Common myeloid progenitor, CD34-positive (primary cell): Measurements from ENCODE around the gene BTC.

ENCODE experiments used
- CTCF ChIA-PET: fragments of 350-600 bp; sonication (Branson Sonifier 250); formaldehyde crosslinking; loops from one replicate; lab custom pipeline; 2021; ENCODE audit warnings: antibody characterized with exemption; lab: Charles Lee
- POLR2A ChIA-PET: fragments of 350-600 bp; sonication (Branson Sonifier 250); formaldehyde crosslinking; loops from one replicate; lab custom pipeline; 2021; ENCODE audit warnings: antibody characterized with exemption; lab: Charles Lee
- DNase-seq, 3 donors: peaks; one replicate each; pipeline versions ENCODE4 v3.0.0 to v3.0.0-alpha.2; 2013
- H3K27ac ChIP-seq, 2 experiments: 1 replicate in 1 of 2; 2 replicates in 1 of 2; pipeline ENCODE4 v1.7.0; 2013; ENCODE audit warnings: inconsistent platforms in 2 of 2, low read length in 2 of 2, mild to moderate bottlenecking in 2 of 2, low read depth in 1 of 2, moderate library complexity in 1 of 2; ENCODE audit not compliant: severe bottlenecking in 2 of 2, insufficient read depth in 1 of 2, poor library complexity in 1 of 2
- H3K27me3 ChIP-seq, 5 experiments: replicated peaks in 2 of 5; 1 replicate in 3 of 5; 2 replicates in 2 of 5; pipeline versions ENCODE4 v1.6.1 to v1.7.0; 2013; ENCODE audit warnings: low read length in 4 of 5, mild to moderate bottlenecking in 2 of 5, moderate library complexity in 2 of 5, inconsistent platforms in 1 of 5; ENCODE audit not compliant: insufficient read depth in 5 of 5, control insufficient read depth in 4 of 5
- H3K36me3 ChIP-seq, 4 experiments: 1 replicate in 2 of 4; 2 replicates in 2 of 4; pipeline versions ENCODE4 v1.6.1 to v1.7.0; 2013; ENCODE audit warnings: low read length in 3 of 4, control low read depth in 1 of 4, mild to moderate bottlenecking in 1 of 4; ENCODE audit not compliant: control insufficient read depth in 4 of 4, insufficient read depth in 4 of 4
- H3K4me1 ChIP-seq, 4 experiments: 1 replicate in 3 of 4; 2 replicates in 1 of 4; pipeline versions ENCODE4 v1.6.1 to v1.7.1; 2013; ENCODE audit warnings: low read length in 3 of 4, mild to moderate bottlenecking in 3 of 4, control low read depth in 1 of 4, inconsistent platforms in 1 of 4, moderate library complexity in 1 of 4; ENCODE audit not compliant: control insufficient read depth in 4 of 4, insufficient read depth in 4 of 4; ENCODE audit errors: control extremely low read depth in 1 of 4
- H3K4me3 ChIP-seq, 7 experiments: 1 replicate in 4 of 7; 2 replicates in 3 of 7; pipeline versions ENCODE4 v1.5.1 to v1.7.0; 2013; ENCODE audit warnings: mild to moderate bottlenecking in 7 of 7, low read length in 6 of 7, moderate library complexity in 6 of 7, inconsistent platforms in 2 of 7, low read depth in 2 of 7, control low read depth in 1 of 7; ENCODE audit not compliant: insufficient read depth in 4 of 7, control insufficient read depth in 1 of 7; ENCODE audit errors: extremely low read depth in 1 of 7
- H3K9me3 ChIP-seq, 5 experiments: 1 replicate in 4 of 5; 2 replicates in 1 of 5; pipeline versions ENCODE4 v1.6.1 to v1.7.1; 2013; ENCODE audit warnings: low read length in 4 of 5, mild to moderate bottlenecking in 2 of 5, inconsistent platforms in 1 of 5, low read depth in 1 of 5, moderate library complexity in 1 of 5; ENCODE audit not compliant: control insufficient read depth in 4 of 5, insufficient read depth in 2 of 5; ENCODE audit errors: control extremely low read depth in 1 of 5
- WGBS: methylation state at CpG from one replicate; pipeline ENCODE4 v1.1.5; 2013; ENCODE audit not compliant: insufficient coverage; 5-methylcytosine and 5-hydroxymethylcytosine counted together

BTC gene

DNA sequence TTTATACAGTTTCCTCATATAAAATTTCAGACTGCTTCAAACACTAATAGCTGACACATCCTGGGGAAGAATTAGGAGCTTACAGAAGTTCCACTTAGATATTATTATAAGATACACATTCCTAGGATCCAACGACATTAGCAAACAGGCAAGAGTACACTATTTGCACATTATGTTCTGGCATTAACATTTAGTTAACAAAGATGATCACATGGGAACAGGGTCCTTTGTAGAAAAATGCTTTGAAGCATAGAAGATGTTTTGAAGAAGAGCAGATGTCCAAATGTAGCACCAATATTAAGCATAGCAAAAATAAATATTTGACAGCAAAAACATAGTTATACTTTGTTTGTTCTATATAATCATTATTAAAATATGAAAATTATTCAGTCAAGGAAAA is 52.1 kb downstream of the BTC start:
- no peaks in the 10 kb centered on the region for H3K36me3 ChIP-seq
- no peaks in the 10 kb centered on the region for H3K4me1 ChIP-seq
- POLR2A ChIA-PET, result interaction anchor here (0.5 kb wide), 1 partner anchor 404 kb away, joined by 3 read pairs; no protein-coding TSS in a partner anchor
- CTCF ChIA-PET, result interaction anchor here (1.1 kb wide), 1 partner anchor 52 kb away, joined by 3 read pairs; the partner anchor contains the start of gene BTC
- no peak for DNase-seq
- no peak overlapping the region for H3K4me3 ChIP-seq
- H3K27me3 ChIP-seq, result no peaks in the 10 kb centered on the region
- no peak overlapping the region for H3K27ac ChIP-seq
- WGBS, result no CpG with 5 or more reads among the region's 1 CpG
- no peaks in the 10 kb centered on the region for H3K9me3 ChIP-seq

DNA sequence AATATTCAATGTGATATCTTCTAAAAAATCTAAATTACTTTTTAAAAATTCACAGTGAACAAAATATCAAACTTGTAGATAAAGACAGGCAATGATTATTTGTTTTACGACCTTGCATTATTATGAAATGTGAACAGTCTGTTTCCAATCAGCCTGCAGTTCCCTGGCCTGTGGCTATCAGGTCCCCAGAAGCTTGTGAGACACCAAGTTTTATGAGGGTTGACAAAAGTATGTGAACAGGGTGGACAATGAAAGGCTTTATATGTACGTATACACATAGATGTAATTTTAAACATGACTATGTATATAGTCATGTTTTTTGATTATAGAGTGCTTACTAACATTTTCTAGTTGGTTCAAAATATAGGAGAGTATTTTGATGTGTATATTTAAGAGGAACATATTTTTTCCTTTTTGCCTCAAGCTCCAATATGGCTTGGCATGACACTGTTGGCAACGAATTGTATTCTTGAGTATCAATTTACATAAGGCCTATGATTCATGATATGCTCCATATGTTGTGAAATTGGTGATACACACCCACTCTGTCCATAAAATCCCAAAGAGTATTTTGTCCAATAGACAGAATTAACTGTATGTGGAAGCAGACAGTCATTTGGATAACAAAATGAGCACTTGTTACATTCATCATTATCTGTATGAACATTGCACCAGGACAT is 55.7 kb downstream of the BTC start:
- 100% methylated on average over 1 of the region's 3 CpGs for WGBS
- H3K36me3 ChIP-seq, result no peaks in the 10 kb centered on the region
- no peak overlapping the region for H3K27ac ChIP-seq
- H3K4me1 ChIP-seq, result no peaks in the 10 kb centered on the region
- CTCF ChIA-PET, result no interaction called here
- H3K4me3 ChIP-seq, result no peak overlapping the region
- DNase-seq, result no peak
- H3K27me3 ChIP-seq, result peaks cover 0 to 4% (median 0%) of the 10 kb centered on the region in 5 experiments
- POLR2A ChIA-PET, result no interaction called here
- H3K9me3 ChIP-seq, result no peaks in the 10 kb centered on the region

DNA sequence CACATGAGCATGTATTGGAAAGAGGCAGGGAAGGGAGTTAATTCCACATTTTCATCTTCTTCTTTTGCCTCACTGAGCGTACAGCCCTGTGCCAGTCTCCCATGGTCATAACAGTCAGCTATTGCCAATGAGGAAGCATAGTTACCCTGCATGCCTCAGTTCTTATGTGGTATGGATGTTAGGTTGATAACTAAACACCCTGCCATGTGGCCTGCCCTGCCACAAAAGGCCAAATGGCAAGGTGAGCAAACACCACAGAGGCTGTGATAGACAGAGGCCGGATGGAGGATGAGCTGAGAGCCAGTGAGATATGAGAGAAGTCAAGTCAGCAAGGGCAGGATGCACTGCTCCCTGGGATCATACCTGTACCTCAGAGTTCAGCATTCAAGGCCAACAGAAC is 59.3 kb downstream of the BTC start:
- Histone ChIP-seq H3K4me3 (no peak overlapping the region), H3K9me3 (no peaks in the 10 kb centered on the region), H3K4me1 (no peaks in the 10 kb centered on the region), H3K27me3 (peaks cover 0 to 4% (median 0%) of the 10 kb centered on the region in 5 experiments), H3K36me3 (no peaks in the 10 kb centered on the region), H3K27ac (no peak overlapping the region)
- POLR2A ChIA-PET, result no interaction called here
- CTCF ChIA-PET, result no interaction called here
- 93% methylated on average over 2 of the region's 2 CpGs for WGBS
- DNase-seq, result no peak

DNA sequence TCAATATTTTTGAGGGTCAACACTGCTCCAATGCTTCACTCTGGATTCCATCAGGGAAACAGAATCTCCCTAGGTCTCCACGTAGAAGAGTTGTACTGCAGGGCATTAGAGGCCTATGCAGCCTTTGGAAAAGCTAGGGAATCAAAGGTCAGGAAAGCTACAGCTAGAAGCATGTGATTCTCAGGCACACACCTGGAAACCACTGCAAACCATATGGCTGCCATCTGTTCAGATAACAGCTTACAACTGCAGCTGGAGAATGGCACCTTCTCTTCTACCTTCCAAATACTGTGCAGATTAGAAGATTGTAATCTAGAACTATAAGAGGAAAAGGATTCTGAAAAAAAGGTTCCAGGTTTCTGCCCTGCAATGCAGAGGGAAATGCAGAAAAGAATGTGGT is 60.6 kb downstream of the BTC start:
- no peak overlapping the region for H3K4me3 ChIP-seq
- ChIA-PET POLR2A (no interaction called here), CTCF (no interaction called here)
- WGBS, result 100% methylated on average over 1 of the region's 1 CpG
- no peaks in the 10 kb centered on the region for H3K9me3 ChIP-seq
- no peak overlapping the region for H3K27ac ChIP-seq
- H3K27me3 ChIP-seq, result peaks cover 0 to 4% (median 0%) of the 10 kb centered on the region in 5 experiments
- no peaks in the 10 kb centered on the region for H3K36me3 ChIP-seq
- no peaks in the 10 kb centered on the region for H3K4me1 ChIP-seq
- DNase-seq, result no peak

DNA sequence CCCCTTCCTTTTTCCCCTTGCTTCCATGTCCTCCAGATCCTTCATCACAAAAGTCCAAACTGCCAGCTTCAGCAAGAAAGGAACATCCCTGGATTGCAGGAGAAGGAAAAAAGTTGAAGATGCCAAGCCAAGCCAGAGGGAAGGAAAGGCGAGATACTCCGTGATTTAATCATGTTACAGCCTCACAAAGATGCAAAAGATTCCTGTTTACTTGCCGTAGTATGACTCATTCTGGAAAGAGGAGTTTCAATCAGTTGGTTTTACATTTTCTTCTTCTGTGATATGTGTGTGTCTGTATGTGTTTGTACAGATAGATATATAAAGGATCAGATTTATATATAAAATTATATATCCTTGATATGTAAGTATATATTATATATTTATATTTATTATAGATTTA is 69.3 kb downstream of the BTC start:
- H3K9me3 ChIP-seq, result no peaks in the 10 kb centered on the region
- ChIA-PET CTCF (no interaction called here), POLR2A (no interaction called here)
- H3K36me3 ChIP-seq, result no peaks in the 10 kb centered on the region
- peaks cover 0 to 2% (median 0%) of the 10 kb centered on the region in 5 experiments for H3K27me3 ChIP-seq
- H3K4me3 ChIP-seq, result no peak overlapping the region
- H3K4me1 ChIP-seq, result no peaks in the 10 kb centered on the region
- H3K27ac ChIP-seq, result no peak overlapping the region
- no peak for DNase-seq
- 88% methylated on average over 2 of the region's 3 CpGs for WGBS

DNA sequence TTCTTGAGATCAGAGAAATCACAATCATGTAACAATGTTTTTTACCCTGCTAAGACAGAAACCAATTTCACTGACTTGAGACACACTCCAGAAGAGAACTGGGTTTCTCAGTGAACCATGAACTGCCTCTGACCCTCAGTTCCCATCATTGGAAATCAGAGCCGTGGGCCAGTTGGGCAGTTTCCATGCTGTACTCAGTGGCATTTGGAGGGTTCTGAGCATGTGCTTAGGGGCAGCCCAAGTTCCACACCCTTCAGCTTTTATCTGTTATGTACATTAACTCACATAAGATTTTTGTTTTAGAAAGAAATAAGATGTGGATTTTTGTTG is 77.9 kb downstream of the BTC start:
- Histone ChIP-seq H3K27ac (no peak overlapping the region), H3K27me3 (no peaks in the 10 kb centered on the region), H3K4me3 (no peak overlapping the region), H3K36me3 (no peaks in the 10 kb centered on the region), H3K9me3 (peaks cover 0 to 8% (median 0%) of the 10 kb centered on the region in 5 experiments), H3K4me1 (no peaks in the 10 kb centered on the region)
- WGBS, result 80% methylated on average over 1 of the region's 1 CpG
- ChIA-PET POLR2A (no interaction called here), CTCF (no interaction called here)
- no peak for DNase-seq

DNA sequence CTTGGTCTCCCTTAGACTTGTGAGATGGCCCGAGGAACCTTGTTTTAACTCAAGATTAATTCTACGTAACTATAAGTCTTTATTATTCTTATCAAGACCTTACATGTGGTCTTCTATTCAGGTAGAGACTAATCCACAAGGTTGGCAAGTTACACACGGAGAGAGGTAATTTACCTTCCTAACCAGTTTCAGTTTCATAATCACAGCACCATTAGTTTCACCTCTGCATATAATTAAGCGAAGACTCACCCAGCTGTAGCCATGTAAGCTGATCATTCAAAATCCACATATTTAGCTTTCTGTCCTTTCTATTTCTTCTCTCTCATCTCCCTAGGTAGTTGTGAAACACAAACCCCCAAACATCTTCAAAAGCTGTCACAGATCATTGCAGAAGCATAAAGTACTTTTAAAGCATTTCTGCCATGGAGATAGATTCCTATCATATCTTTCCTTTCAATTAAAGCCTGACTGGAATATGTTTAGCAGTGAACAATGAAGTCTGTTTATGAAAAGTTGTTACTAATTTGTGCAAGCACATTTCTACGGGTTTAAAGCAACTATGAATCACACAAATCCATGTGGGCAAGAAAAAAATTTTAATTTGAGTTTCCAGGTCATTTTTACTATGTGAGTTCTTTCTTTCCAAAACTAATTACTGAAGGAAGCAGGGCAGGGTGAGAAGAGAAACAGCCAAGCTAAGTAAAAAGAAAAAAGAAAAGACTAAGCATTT is 78.5 kb downstream of the BTC start:
- DNase-seq, result no peak
- H3K27me3 ChIP-seq, result no peaks in the 10 kb centered on the region
- 85% methylated on average over 3 of the region's 5 CpGs for WGBS
- ChIA-PET POLR2A (no interaction called here), CTCF (no interaction called here)
- no peaks in the 10 kb centered on the region for H3K36me3 ChIP-seq
- H3K4me3 ChIP-seq, result no peak overlapping the region
- H3K27ac ChIP-seq, result no peak overlapping the region
- H3K4me1 ChIP-seq, result no peaks in the 10 kb centered on the region
- peaks cover 0 to 8% (median 0%) of the 10 kb centered on the region in 5 experiments for H3K9me3 ChIP-seq
